Hepatocyte (in vitro differentiated cells): ENCODE results near the gene PAX3. TPM values are rescaled to one million over a fixed set of nuclear protein-coding genes. Genes with fewer than 3 reads are reported as not detected.

Experiments
- DNase-seq: peaks from one replicate; pipeline ENCODE4 v3.0.0-alpha.2; 2016; ENCODE audit warnings: low spot score
- H2AFZ ChIP-seq: fragments of 200-600 bp; sonication (generic); 2 replicates; pipeline ENCODE4 v1.6.0; 2016; ENCODE audit warnings: antibody characterized with exemption, mild to moderate bottlenecking
- H3K27ac ChIP-seq: fragments of 200-600 bp; sonication (generic); 2 replicates; pipeline ENCODE4 v1.5.1; 2016; ENCODE audit warnings: mild to moderate bottlenecking
- H3K27me3 ChIP-seq: fragments of 200-600 bp; sonication (generic); 2 replicates; pipeline ENCODE4 v1.6.1; 2016
- H3K36me3 ChIP-seq: fragments of 200-600 bp; sonication (generic); replicated peaks from 2 replicates; pipeline ENCODE4 v1.5.1; 2016; ENCODE audit warnings: low read depth; ENCODE audit not compliant: insufficient read depth
- H3K4me1 ChIP-seq: fragments of 200-600 bp; sonication (generic); 2 replicates; pipeline ENCODE4 v1.5.1; 2016; ENCODE audit warnings: mild to moderate bottlenecking, moderate library complexity; ENCODE audit not compliant: insufficient read depth
- H3K4me2 ChIP-seq: fragments of 200-600 bp; sonication (generic); 2 replicates; pipeline ENCODE4 v1.6.0; 2016
- H3K4me3 ChIP-seq: fragments of 200-600 bp; sonication (generic); 2 replicates; pipeline ENCODE4 v1.5.1; 2016; ENCODE audit warnings: mild to moderate bottlenecking
- H3K79me2 ChIP-seq: fragments of 200-600 bp; sonication (generic); 2 replicates; pipeline ENCODE4 v1.6.0; 2017; ENCODE audit warnings: mild to moderate bottlenecking
- H3K9me2 ChIP-seq: fragments of 200-600 bp; sonication (generic); replicated peaks from 2 replicates; pipeline ENCODE4 v1.6.0; 2017; ENCODE audit warnings: mild to moderate bottlenecking; ENCODE audit not compliant: insufficient read depth
- H3K9me3 ChIP-seq: fragments of 200-600 bp; sonication (generic); 2 replicates; pipeline ENCODE4 v1.5.1; 2016; ENCODE audit warnings: low read depth, mild to moderate bottlenecking
- H4K20me1 ChIP-seq: fragments of 200-600 bp; sonication (generic); 2 replicates; pipeline ENCODE4 v1.6.0; 2016; ENCODE audit warnings: mild to moderate bottlenecking; ENCODE audit not compliant: insufficient read depth, poor library complexity, severe bottlenecking
- CTCF ChIP-seq: fragments of 200-600 bp; sonication (generic); IDR thresholded peaks from 2 replicates; pipeline ENCODE4 v1.5.1; 2016; ENCODE audit warnings: antibody characterized with exemption, mild to moderate bottlenecking; ENCODE audit not compliant: poor library complexity
- EZH2 ChIP-seq: fragments of 200-600 bp; sonication (generic); IDR thresholded peaks from 2 replicates; pipeline ENCODE4 v1.6.1; 2016; ENCODE audit warnings: antibody characterized with exemption, mild to moderate bottlenecking, borderline replicate concordance
- EZH2phosphoT487 ChIP-seq: fragments of 200-600 bp; sonication (generic); IDR thresholded peaks from one replicate; pipeline ENCODE4 v1.6.1; 2018; ENCODE audit warnings: antibody characterized with exemption, mild to moderate bottlenecking, low read depth, moderate library complexity; ENCODE audit not compliant: unreplicated experiment, severe bottlenecking
- WGBS: methylation state at CpG from one replicate; pipeline ENCODE4 v1.1.6; 2016; ENCODE audit warnings: low lambda C conversion rate; ENCODE audit errors: missing lambda C conversion rate; 5-methylcytosine and 5-hydroxymethylcytosine counted together
- polyA plus RNA-seq: library from polyadenylated mRNA; unstranded; fragments of >200 nt; fragmentation: Nextera tagmentation; extraction: Ambion mirVana; gene quantifications from 2 replicates; pipeline ENCODE4 v1.2.1, GENCODE V29; 2016
- total RNA-seq: library from RNA; depleted of rRNA; stranded (reverse); fragments of >200 nt; gene quantifications from 2 replicates; pipeline ENCODE4 v1.2.3, GENCODE V29; 2014

Gene PAX3
- total and polyA plus RNA-seq, 2 experiments from 2014 or later = not detected

GRCh38 chr2:222302178-222303018 lies 3.6 kb upstream of the PAX3 start:
- H3K27ac ChIP-seq = no peak overlapping the region
- peaks cover 3% of the 10 kb centered on the region for H4K20me1 ChIP-seq
- no peak overlapping the region for H2AFZ ChIP-seq
- H3K9me2 ChIP-seq = no peaks in the 10 kb centered on the region
- H3K9me3 ChIP-seq = no peaks in the 10 kb centered on the region
- peaks cover 100% of the 10 kb centered on the region for H3K27me3 ChIP-seq
- no peak overlapping the region for H3K4me2 ChIP-seq
- H3K4me3 ChIP-seq = no peak overlapping the region
- H3K4me1 ChIP-seq = peaks cover 23% of the 10 kb centered on the region
- TF ChIP-seq EZH2 = peak; percentile 77
- TF ChIP-seq CTCF = no peak
- no peaks in the 10 kb centered on the region for H3K36me3 ChIP-seq
- DNase-seq = no peak
- H3K79me2 ChIP-seq = no peaks in the 10 kb centered on the region
- 4% methylated on average over 39 of the region's 39 CpGs for WGBS

DNA sequence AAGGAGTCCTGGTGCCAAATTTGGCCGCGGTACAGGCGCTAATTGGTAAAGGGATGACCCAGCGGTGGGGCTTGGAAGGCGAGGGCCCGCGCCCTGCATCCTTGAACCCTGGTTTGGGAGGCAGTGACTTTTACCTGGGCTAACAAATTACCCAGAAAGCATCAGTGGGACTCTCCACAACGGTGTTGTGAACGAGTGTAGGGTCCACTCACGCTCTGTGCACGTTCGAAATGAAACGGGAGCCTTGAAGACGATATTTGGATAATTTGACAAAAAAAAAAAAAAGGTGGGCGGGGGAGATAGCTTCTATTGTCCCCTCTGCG lies 3.0 kb upstream of the PAX3 start:
- Histone ChIP-seq H3K36me3 (no peaks in the 10 kb centered on the region), H2AFZ (no peak overlapping the region), H3K9me2 (no peaks in the 10 kb centered on the region), H3K4me2 (no peak overlapping the region), H3K27ac (no peak overlapping the region), H3K9me3 (no peaks in the 10 kb centered on the region), H3K27me3 (peaks cover 100% of the 10 kb centered on the region), H3K4me1 (peaks cover 23% of the 10 kb centered on the region), H4K20me1 (peaks cover 3% of the 10 kb centered on the region), H3K4me3 (no peak overlapping the region), H3K79me2 (no peaks in the 10 kb centered on the region)
- WGBS = 5% methylated on average over 16 of the region's 16 CpGs
- DNase-seq = no peak
- TF ChIP-seq EZH2 (no peak), CTCF (no peak), EZH2phosphoT487 (no peak)

GRCh38 chr2:222301053-222301795 lies 2.4 kb upstream of the PAX3 start:
- peaks cover 20% of the 10 kb centered on the region for H3K4me1 ChIP-seq
- TF ChIP-seq EZH2 (peak; percentile 95), EZH2phosphoT487 (peak; percentile 12), CTCF (no peak)
- no peak overlapping the region for H3K4me3 ChIP-seq
- no peak overlapping the region for H3K27ac ChIP-seq
- H4K20me1 ChIP-seq = peaks cover 3% of the 10 kb centered on the region
- WGBS = 3% methylated on average over 33 of the region's 34 CpGs
- no peak overlapping the region for H2AFZ ChIP-seq
- DNase-seq = no peak
- H3K9me3 ChIP-seq = no peaks in the 10 kb centered on the region
- H3K4me2 ChIP-seq = no peak overlapping the region
- no peaks in the 10 kb centered on the region for H3K9me2 ChIP-seq
- H3K79me2 ChIP-seq = no peaks in the 10 kb centered on the region
- peaks cover 100% of the 10 kb centered on the region for H3K27me3 ChIP-seq
- no peaks in the 10 kb centered on the region for H3K36me3 ChIP-seq
